SK-N-SH (cell line): ENCODE measurements around the gene ZW10. TPM values are rescaled to one million over a fixed set of nuclear protein-coding genes. Genes with fewer than 3 reads are reported as not detected.

Experiments used
- CTCF ChIA-PET: fragments of 300-600, 350-600 bp; formaldehyde crosslinking; extraction: SDS; loops from one replicate; lab custom pipeline; 2021; lab: Yijun Ruan, JAX
- POLR2A ChIA-PET: fragments of 350-600 bp; sonication (Branson Sonifier 250); formaldehyde crosslinking; extraction: SDS; loops from one replicate; lab custom pipeline; 2020; ENCODE audit warnings: antibody characterized with exemption, inconsistent platforms; lab: Yijun Ruan, JAX
- DNase-seq: peaks from one replicate; pipeline ENCODE4 v3.0.0; 2012
- H2AFZ ChIP-seq: fragments of 200-600 bp; sonication (generic); 2 replicates; pipeline ENCODE4 v1.8.1; 2016; ENCODE audit warnings: antibody characterized with exemption, mild to moderate bottlenecking, low read depth
- H3F3A ChIP-seq: fragments of 200-600 bp; sonication (generic); replicated peaks from 2 replicates; pipeline ENCODE3; 2016; ENCODE audit warnings: antibody characterized with exemption, mild to moderate bottlenecking; ENCODE audit not compliant: insufficient read depth
- H3K27ac ChIP-seq, 2 experiments: fragments of 200-500 bp in 1 of 2; fragments of 200-600 bp in 1 of 2; sonication (Bioruptor generic) in 1 of 2; sonication (generic), shearing (Covaris generic) in 1 of 2; 2 replicates each; pipeline versions ENCODE4 v1.5.1 to v1.6.1; 2014 to 2016; ENCODE audit warnings: low read depth in 2 of 2, inconsistent platforms in 1 of 2, low read length in 1 of 2, mild to moderate bottlenecking in 1 of 2, mixed read lengths in 1 of 2
- H3K27me3 ChIP-seq: fragments of 200-600 bp; sonication (generic), shearing (Covaris generic); 2 replicates; pipeline ENCODE4 v1.6.1; 2016; ENCODE audit warnings: mixed run types; ENCODE audit not compliant: insufficient read depth
- H3K36me3 ChIP-seq, 2 experiments: fragments of 200-500 bp in 1 of 2; fragments of 200-600 bp in 1 of 2; sonication (Bioruptor generic) in 1 of 2; sonication (generic) in 1 of 2; replicated peaks in 1 of 2; 2 replicates each; pipeline versions ENCODE3 to v1.5.1; 2014 to 2016; ENCODE audit warnings: low read length in 1 of 2, mild to moderate bottlenecking in 1 of 2; ENCODE audit not compliant: insufficient read depth in 2 of 2, control insufficient read depth in 1 of 2
- H3K4me1 ChIP-seq, 2 experiments: fragments of 200-500 bp in 1 of 2; fragments of 200-600 bp in 1 of 2; sonication (Bioruptor generic) in 1 of 2; sonication (generic), shearing (Covaris generic) in 1 of 2; 2 replicates each; pipeline versions ENCODE4 v1.5.1 to v1.6.1; 2014 to 2016; ENCODE audit warnings: low read depth in 1 of 2, low read length in 1 of 2, mixed run types in 1 of 2; ENCODE audit not compliant: insufficient read depth in 2 of 2, control insufficient read depth in 1 of 2
- H3K4me2 ChIP-seq: fragments of 200-600 bp; sonication (generic), shearing (Covaris generic); 2 replicates; pipeline ENCODE4 v1.6.1; 2017; ENCODE audit warnings: mixed run types
- H3K4me3 ChIP-seq, 2 experiments: fragments of 200-500 bp in 1 of 2; fragments of 200-600 bp in 1 of 2; sonication (Bioruptor generic) in 1 of 2; sonication (generic), shearing (Covaris generic) in 1 of 2; 2 replicates each; pipeline versions ENCODE4 v1.5.1 to v1.8.1; 2014 to 2016; ENCODE audit warnings: low read depth in 2 of 2, inconsistent platforms in 1 of 2, low read length in 1 of 2, mild to moderate bottlenecking in 1 of 2, mixed read lengths in 1 of 2, moderate library complexity in 1 of 2
- H3K79me2 ChIP-seq: fragments of 200-600 bp; sonication (generic); 2 replicates; pipeline ENCODE4 v1.8.1; 2017; ENCODE audit warnings: mild to moderate bottlenecking; ENCODE audit not compliant: insufficient read depth
- H3K9ac ChIP-seq: fragments of 200-600 bp; sonication (generic); 2 replicates; pipeline ENCODE4 v1.6.1; 2017; ENCODE audit warnings: mixed run types
- H3K9me2 ChIP-seq: fragments of 200-600 bp; sonication (generic); 2 replicates; pipeline ENCODE4 v1.6.1; 2017; ENCODE audit warnings: mixed run types
- H3K9me3 ChIP-seq: fragments of 200-600 bp; sonication (generic); 2 replicates; pipeline ENCODE4 v1.6.1; 2017; ENCODE audit warnings: mixed run types, mild to moderate bottlenecking, moderate library complexity
- H4K20me1 ChIP-seq: fragments of 200-600 bp; sonication (generic); 2 replicates; pipeline ENCODE4 v1.6.1; 2017; ENCODE audit warnings: mild to moderate bottlenecking, mixed run types; ENCODE audit not compliant: insufficient read depth
- CTCF ChIP-seq: fragments of 200-600 bp; sonication (generic); IDR thresholded peaks from 2 replicates; pipeline ENCODE4 v1.6.1; 2017; ENCODE audit warnings: antibody characterized with exemption, mild to moderate bottlenecking, moderate library complexity
- EZH2phosphoT487 ChIP-seq: fragments of 200-600 bp; sonication (generic); IDR thresholded peaks from 2 replicates; pipeline ENCODE4 v1.6.1; 2017; ENCODE audit warnings: low read depth, mixed run types, mild to moderate bottlenecking, antibody characterized with exemption, moderate library complexity, borderline replicate concordance
- FOSL2 ChIP-seq: IDR thresholded peaks from 2 replicates; pipeline ENCODE4 v1.4.0; 2012; ENCODE audit warnings: low read depth, mild to moderate bottlenecking, moderate library complexity, borderline replicate concordance
- GATA2 ChIP-seq: sonication (generic); formaldehyde crosslinking; IDR thresholded peaks from 2 replicates; pipeline ENCODE4 v1.5.0; 2020; ENCODE audit warnings: mild to moderate bottlenecking, missing genetic modification reagents
- JUND ChIP-seq: IDR thresholded peaks from 2 replicates; pipeline ENCODE4 v1.4.0; 2012
- NRF1 ChIP-seq: IDR thresholded peaks from 2 replicates; pipeline ENCODE4 v1.6.1; 2012; ENCODE audit warnings: low read depth, mild to moderate bottlenecking, low read length
- RCOR1 ChIP-seq: fragments of 150-350 bp; IDR thresholded peaks from 2 replicates; pipeline ENCODE4 v1.6.1; 2017; ENCODE audit warnings: antibody characterized with exemption, low read length
- RXRA ChIP-seq: IDR thresholded peaks from 2 replicates; pipeline ENCODE4 v1.4.0; 2012; ENCODE audit warnings: low read depth, mild to moderate bottlenecking, borderline replicate concordance
- SIN3A ChIP-seq: IDR thresholded peaks from 2 replicates; pipeline ENCODE4 v1.6.1; 2012; ENCODE audit warnings: low read depth, mild to moderate bottlenecking, low read length, moderate library complexity, borderline replicate concordance
- TAF1 ChIP-seq: IDR thresholded peaks from 2 replicates; pipeline ENCODE4 v1.6.1; 2012; ENCODE audit warnings: low read depth, mild to moderate bottlenecking, low read length, moderate library complexity, borderline replicate concordance
- YY1 ChIP-seq: IDR thresholded peaks from 2 replicates; pipeline ENCODE4 v1.4.0; 2012; ENCODE audit warnings: low read depth, mild to moderate bottlenecking
- WGBS: methylation state at CpG from one replicate; pipeline ENCODE4 v1.1.6; 2017; ENCODE audit warnings: low lambda C conversion rate; 5-methylcytosine and 5-hydroxymethylcytosine counted together
- polyA plus RNA-seq, 3 experiments: library from polyadenylated mRNA; depleted of rRNA; stranded (reverse); fragments of >200 nt; gene quantifications; 2 replicates each; pipeline ENCODE4 v1.2.3, GENCODE V29; 2012
- TF ChIP-seq, protein P1 (sequence below): fragments of 150-350 bp; IDR thresholded peaks from 2 replicates; pipeline ENCODE4 v1.6.1; 2016; ENCODE audit warnings: mild to moderate bottlenecking, low read depth, low read length

Gene ZW10
- polyA plus RNA-seq, 1 of the 3 experiments (the other 2 are of a cell fraction): 6.1 TPM

GRCh38 chr11:113760241-113760640 lies 13.3 kb downstream of the ZW10 start:
- Histone ChIP-seq H3F3A (no peaks in the 10 kb centered on the region), H3K79me2 (peaks cover 27% of the 10 kb centered on the region; the same call in 1 of the 2 replicates), H3K4me2 (no peak overlapping the region), H2AFZ (no peak overlapping the region), H3K27ac (no peak overlapping the region), H3K9ac (no peak overlapping the region), H3K4me3 (no peak overlapping the region), H3K4me1 (no peaks in the 10 kb centered on the region), H3K36me3 (peaks cover 52 to 58% of the 10 kb centered on the region in 2 experiments), H3K9me3 (no peaks in the 10 kb centered on the region), H3K27me3 (no peaks in the 10 kb centered on the region), H3K9me2 (no peaks in the 10 kb centered on the region), H4K20me1 (no peaks in the 10 kb centered on the region)
- ChIA-PET POLR2A (no interaction called here), CTCF (interaction anchor here (1.5 kb wide), 1 partner anchor 36 kb away, joined by 3 read pairs; no protein-coding TSS in a partner anchor)
- DNase-seq: no peak
- TF ChIP-seq GATA2 (CRISPR knock-in tag) (no peak), NRF1 (no peak), FOSL2 (no peak), TAF1 (no peak), RCOR1 (no peak), RXRA (no peak), JUND (no peak), CTCF (no peak)
- TF ChIP-seq, protein P1, sequence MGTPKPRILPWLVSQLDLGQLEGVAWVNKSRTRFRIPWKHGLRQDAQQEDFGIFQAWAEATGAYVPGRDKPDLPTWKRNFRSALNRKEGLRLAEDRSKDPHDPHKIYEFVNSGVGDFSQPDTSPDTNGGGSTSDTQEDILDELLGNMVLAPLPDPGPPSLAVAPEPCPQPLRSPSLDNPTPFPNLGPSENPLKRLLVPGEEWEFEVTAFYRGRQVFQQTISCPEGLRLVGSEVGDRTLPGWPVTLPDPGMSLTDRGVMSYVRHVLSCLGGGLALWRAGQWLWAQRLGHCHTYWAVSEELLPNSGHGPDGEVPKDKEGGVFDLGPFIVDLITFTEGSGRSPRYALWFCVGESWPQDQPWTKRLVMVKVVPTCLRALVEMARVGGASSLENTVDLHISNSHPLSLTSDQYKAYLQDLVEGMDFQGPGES: no peak
- 94% methylated on average over 3 of the region's 3 CpGs for WGBS

GRCh38 chr11:113752932-113753331 lies 20.6 kb downstream of the ZW10 start:
- no peaks in the 10 kb centered on the region for H3K27me3 ChIP-seq
- H3K36me3 ChIP-seq: peaks cover 40 to 44% of the 10 kb centered on the region in 2 experiments
- CTCF ChIA-PET: interaction anchor here (1.3 kb wide), 1 partner anchor 21 kb away, joined by 6 read pairs; the partner anchor contains the start of gene ZW10
- no peaks in the 10 kb centered on the region for H3K4me1 ChIP-seq
- H3K9me2 ChIP-seq: no peaks in the 10 kb centered on the region
- no peaks in the 10 kb centered on the region for H3F3A ChIP-seq
- no peak for DNase-seq
- no peaks in the 10 kb centered on the region for H4K20me1 ChIP-seq
- POLR2A ChIA-PET: no interaction called here
- WGBS: 95% methylated on average over 3 of the region's 3 CpGs
- no peaks in the 10 kb centered on the region for H3K79me2 ChIP-seq
- H3K9me3 ChIP-seq: peaks cover 4% of the 10 kb centered on the region; the same call in 1 of the 2 replicates
- H3K4me3 ChIP-seq: no peak overlapping the region
- TF ChIP-seq YY1: no peak
- TF ChIP-seq EZH2phosphoT487: no peak
- TF ChIP-seq SIN3A: no peak
- no peak overlapping the region for H2AFZ ChIP-seq
- no peak overlapping the region for H3K27ac ChIP-seq
- H3K9ac ChIP-seq: no peak overlapping the region
- H3K4me2 ChIP-seq: no peak overlapping the region
